Spleen (tissue), 11 donors: ENCODE results near the gene OBSCN. TPM values are rescaled to one million over a fixed set of nuclear protein-coding genes. Genes with fewer than 3 reads are reported as not detected.

ENCODE experiments used
- DNase-seq: peaks from one replicate; pipeline ENCODE4 v3.0.0-alpha.2; 2020
- H3K27ac ChIP-seq, 8 donors: fragments of 200-600 bp; sonication (generic) in 7 of 8; 1 replicate in 4 of 8; 2 replicates in 4 of 8; pipeline versions ENCODE4 v1.5.0 to v1.8.0; 2016 to 2021; ENCODE audit warnings: inconsistent platforms in 4 of 8, mild to moderate bottlenecking in 4 of 8, moderate library complexity in 1 of 8
- H3K27me3 ChIP-seq, 7 donors: fragments of 200-600 bp; sonication (generic) in 6 of 7; replicated peaks in 1 of 7; 1 replicate in 4 of 7; 2 replicates in 3 of 7; pipeline versions ENCODE4 v1.5.0 to v1.8.0; 2016 to 2021; ENCODE audit warnings: inconsistent platforms in 3 of 7, mild to moderate bottlenecking in 1 of 7
- H3K36me3 ChIP-seq, 6 donors: fragments of 200-600 bp; sonication (generic) in 5 of 6; 1 replicate in 4 of 6; 2 replicates in 2 of 6; pipeline versions ENCODE4 v1.5.0 to v1.8.0; 2016 to 2021; ENCODE audit warnings: inconsistent platforms in 2 of 6
- H3K4me1 ChIP-seq, 6 donors: fragments of 200-600 bp; sonication (generic) in 5 of 6; 1 replicate in 3 of 6; 2 replicates in 3 of 6; pipeline versions ENCODE4 v1.5.0 to v1.8.0; 2016 to 2021; ENCODE audit warnings: inconsistent platforms in 3 of 6
- H3K4me3 ChIP-seq, 8 donors: fragments of 200-600 bp; sonication (generic) in 7 of 8; 1 replicate in 4 of 8; 2 replicates in 4 of 8; pipeline versions ENCODE4 v1.5.0 to v1.8.0; 2016 to 2021; ENCODE audit warnings: inconsistent platforms in 4 of 8, mild to moderate bottlenecking in 4 of 8, moderate library complexity in 2 of 8
- H3K9me3 ChIP-seq, 8 donors: fragments of 200-600 bp; sonication (generic) in 7 of 8; 1 replicate in 4 of 8; 2 replicates in 4 of 8; pipeline versions ENCODE4 v1.5.0 to v1.8.0; 2016 to 2021; ENCODE audit warnings: inconsistent platforms in 4 of 8
- POLR2A ChIP-seq, 3 donors: fragments of 450-650 bp; IDR thresholded peaks; one replicate each; pipeline ENCODE4 v1.5.1; 2017; ENCODE audit warnings: antibody characterized with exemption in 3 of 3, mild to moderate bottlenecking in 1 of 3
- POLR2AphosphoS5 ChIP-seq, 3 donors: sonication (generic); formaldehyde crosslinking; IDR thresholded peaks; one replicate each; pipeline ENCODE4 v1.5.1; 2017; ENCODE audit warnings: antibody characterized with exemption in 3 of 3
- WGBS, 5 donors: extraction: QIAGEN DNeasy Blood & Tissue Kit in 3 of 5; methylation state at CpG; one replicate each; pipeline versions ENCODE4 v1.1.5 to v1.1.7; 2013 to 2018; 5-methylcytosine and 5-hydroxymethylcytosine counted together
- intact Hi-C: fragments of 100-400 bp; cut with DNase I; formaldehyde crosslinking; loops from one replicate; pipeline ENCODE4 v1.15.0; 2023; ENCODE audit warnings: low total_unique reads
- polyA plus RNA-seq, 3 donors: library from polyadenylated mRNA; stranded (reverse); fragments of 200-250 nt; gene quantifications; one replicate each; pipeline ENCODE4 v1.2.1, GENCODE V29; 2013
- total RNA-seq, 7 donors: library from RNA; depleted of rRNA in 3 of 7; stranded (reverse); fragments of >200 nt in 3 of 7; fragmentation: NEBNext Ultra II Directional in 4 of 7; extraction: Animal tissue kit (Norgen Biotek cat#: 25700) in 4 of 7; gene quantifications; one replicate each; pipeline versions ENCODE4 v1.1.0 to v1.2.1, GENCODE V29; 2016 to 2021
- TF ChIP-seq, protein P1 (sequence below), 11 experiments: fragments of 200-600 bp in 7 of 11; fragments of 450-650 bp in 4 of 11; sonication (generic) in 4 of 11; IDR thresholded peaks in 8 of 11; conservative IDR thresholded peaks in 3 of 11; 1 replicate in 7 of 11; 2 replicates in 4 of 11; pipeline versions ENCODE4 v1.4.0 to v1.8.0; 2016 to 2021; ENCODE audit warnings: antibody characterized with exemption in 11 of 11, inconsistent platforms in 4 of 11, mild to moderate bottlenecking in 1 of 11
- donor health status: healthy with polysubstance abuse.
- donor health status: DM: no; HTN: no; CAD: no; lungs with moderate emphysema.
- donor health status: DM: no; HTN: no; CAD: no.
- donor health status: Bipolar disorder and iron deficiency.
- donor health status: healthy.
- donor health status: DM: no; HTN: no; CAD: no.
- donor health status: DM: yes; HTN: yes; CAD: no.

The OBSCN gene
- total and polyA plus RNA-seq, 10 donors: 12.6 to 71.7 (median 41.9) TPM

DNA sequence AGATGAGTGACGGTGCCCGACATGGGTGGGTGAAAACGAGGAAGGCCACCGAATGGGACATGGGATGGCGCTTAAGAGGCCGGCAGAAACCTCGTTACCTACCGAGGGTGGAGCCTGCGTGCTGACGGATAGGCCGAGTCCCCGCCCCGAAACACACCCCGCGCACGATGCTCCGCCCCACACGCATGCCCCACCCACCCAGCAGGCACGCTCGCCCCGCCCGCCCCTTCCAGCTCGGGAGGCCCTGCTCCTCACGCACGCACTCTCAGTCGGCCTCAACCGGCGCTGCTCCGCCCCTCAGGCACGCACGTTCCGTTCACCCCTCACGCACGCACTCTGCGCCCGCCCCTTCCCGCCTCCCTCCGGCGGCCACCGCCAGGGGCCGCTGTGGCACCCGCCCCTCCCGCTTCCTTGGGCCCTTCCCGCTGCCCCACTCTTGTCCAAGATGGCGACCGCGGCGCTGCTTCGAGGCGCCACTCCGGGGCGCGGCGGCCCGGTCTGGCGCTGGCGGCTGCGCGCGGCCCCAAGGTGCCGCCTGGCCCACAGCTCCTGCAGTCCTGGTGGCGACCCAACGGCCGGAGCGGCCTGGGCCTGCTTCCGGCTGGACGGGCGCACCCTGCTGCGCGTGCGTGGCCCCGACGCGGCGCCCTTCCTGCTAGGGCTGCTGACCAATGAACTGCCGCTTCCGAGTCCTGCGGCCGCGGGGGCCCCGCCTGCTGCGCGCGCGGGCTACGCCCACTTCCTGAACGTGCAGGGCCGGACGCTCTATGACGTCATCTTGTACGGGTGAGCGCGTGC, 42.3 kb upstream of the OBSCN start, which contains the start of gene IBA57:
IBA57 (plus strand) TSS at position 433 of the 798 bp plus-strand sequence; CDS start at position 446, 13 bp downstream.
- Histone ChIP-seq H3K27me3 (peaks cover 0 to 17% (median 0%) of the 10 kb centered on the region in 7 donors), H3K9me3 (no peaks in the 10 kb centered on the region), H3K4me1 (peaks cover 19 to 74% (median 39%) of the 10 kb centered on the region in 6 donors), H3K4me3 (peak within 1 kb of the TSS; percentile 45 to 78 (median 60)), H3K36me3 (peaks cover 0 to 15% (median 0%) of the 10 kb centered on the region in 6 donors), H3K27ac (peak within 1 kb of the TSS; percentile 99 to 100 (median 100))
- whole genome bisulfite sequencing, 5 donors: 0 to 1% (median 1%) methylated on average over 62 to 93 of the region's 93 CpGs
- intact Hi-C loops: no loop called here
- TF ChIP-seq POLR2AphosphoS5 (IDR thresholded peaks at IDR 0.05) (peak; percentile 89 to 94 (median 89)), POLR2A (IDR thresholded peaks at IDR 0.05) (peak in 2 of 3 donors; percentile 65 to 78)
- TF ChIP-seq, protein P1, sequence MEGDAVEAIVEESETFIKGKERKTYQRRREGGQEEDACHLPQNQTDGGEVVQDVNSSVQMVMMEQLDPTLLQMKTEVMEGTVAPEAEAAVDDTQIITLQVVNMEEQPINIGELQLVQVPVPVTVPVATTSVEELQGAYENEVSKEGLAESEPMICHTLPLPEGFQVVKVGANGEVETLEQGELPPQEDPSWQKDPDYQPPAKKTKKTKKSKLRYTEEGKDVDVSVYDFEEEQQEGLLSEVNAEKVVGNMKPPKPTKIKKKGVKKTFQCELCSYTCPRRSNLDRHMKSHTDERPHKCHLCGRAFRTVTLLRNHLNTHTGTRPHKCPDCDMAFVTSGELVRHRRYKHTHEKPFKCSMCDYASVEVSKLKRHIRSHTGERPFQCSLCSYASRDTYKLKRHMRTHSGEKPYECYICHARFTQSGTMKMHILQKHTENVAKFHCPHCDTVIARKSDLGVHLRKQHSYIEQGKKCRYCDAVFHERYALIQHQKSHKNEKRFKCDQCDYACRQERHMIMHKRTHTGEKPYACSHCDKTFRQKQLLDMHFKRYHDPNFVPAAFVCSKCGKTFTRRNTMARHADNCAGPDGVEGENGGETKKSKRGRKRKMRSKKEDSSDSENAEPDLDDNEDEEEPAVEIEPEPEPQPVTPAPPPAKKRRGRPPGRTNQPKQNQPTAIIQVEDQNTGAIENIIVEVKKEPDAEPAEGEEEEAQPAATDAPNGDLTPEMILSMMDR (IDR thresholded peaks at IDR 0.05 in 8 of 11, conservative IDR thresholded peaks at IDR 0.05 in 3 of 11): peak; percentile 94 to 99 (median 96)
- DNase-seq: peak; percentile 100

DNA sequence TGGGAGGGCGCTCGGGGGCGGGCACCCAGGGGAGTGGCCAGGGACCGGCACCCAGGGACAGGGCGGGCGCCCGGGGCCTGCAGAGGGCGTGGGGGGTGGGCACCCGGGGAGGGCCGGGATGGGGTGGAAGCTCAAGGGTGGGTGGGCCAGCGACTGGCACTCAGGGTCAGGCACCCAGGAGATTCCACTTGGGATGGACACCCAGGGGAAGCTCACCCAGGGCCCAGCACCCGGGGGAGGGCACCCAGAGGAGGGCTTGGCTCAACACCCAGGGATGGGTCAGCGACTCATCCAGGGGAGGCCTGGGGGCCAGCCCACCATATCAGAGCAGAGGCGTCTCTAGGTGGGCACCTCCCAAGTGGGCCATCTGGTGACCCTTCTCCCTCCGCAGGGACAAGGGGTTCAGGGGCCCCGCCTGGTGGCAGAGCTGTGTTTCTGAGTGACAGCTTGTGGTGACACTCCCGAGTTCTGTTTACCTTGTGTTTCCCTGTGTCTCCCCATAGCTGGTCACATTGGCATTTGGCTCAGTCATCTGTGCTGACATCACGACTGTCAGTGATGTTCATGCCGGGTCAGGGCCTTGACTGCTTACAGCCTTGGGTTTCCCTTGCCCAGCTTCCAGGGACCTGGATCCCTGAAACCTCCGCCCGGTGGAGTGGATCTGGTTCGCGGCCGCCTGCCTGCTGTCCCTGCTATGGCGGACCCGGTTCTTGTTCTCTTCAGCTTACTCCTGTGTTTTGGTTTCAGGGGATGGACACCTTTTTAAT, 41.5 kb upstream of the OBSCN start:
- peaks cover 19 to 80% (median 39%) of the 10 kb centered on the region in 6 donors for H3K4me1 ChIP-seq
- 18 to 44% (median 26%) methylated on average over 9 to 26 of the region's 26 CpGs for WGBS, 5 donors
- intact Hi-C loops: no loop called here

DNA sequence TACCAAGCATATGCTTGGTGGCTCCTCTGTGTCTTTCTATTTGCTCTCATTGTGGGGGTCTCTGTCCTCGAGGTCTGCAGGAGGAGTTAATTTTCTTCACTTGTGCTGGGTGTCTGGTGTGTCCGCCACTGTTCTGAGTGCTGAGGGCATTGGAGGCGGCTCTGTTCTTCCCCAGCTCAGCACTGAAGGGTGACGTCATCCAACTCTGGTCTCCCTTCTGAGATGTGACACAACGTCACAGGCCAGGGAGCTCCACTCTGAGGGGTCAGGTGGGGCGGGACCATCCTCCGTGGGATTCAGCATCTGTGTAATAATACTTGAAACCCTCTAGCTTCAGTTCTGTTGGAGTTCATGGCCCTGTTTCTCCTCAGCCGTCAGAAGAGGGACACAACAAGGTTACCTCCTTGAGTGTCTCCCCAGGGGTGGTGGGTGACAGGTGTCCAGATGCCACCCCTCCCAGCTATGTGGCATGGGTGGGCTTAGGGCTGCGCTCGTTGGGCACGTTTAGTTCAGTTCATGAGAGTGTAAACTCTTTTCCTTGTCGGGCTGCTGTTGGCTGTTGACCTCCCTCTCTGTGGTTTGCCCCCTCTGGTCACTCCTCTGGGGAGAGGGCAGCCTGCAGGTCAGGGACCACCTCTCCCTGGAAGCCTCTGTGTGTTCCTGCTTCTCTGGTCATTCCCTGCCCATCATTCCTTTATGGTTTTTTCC, 39.1 kb upstream of the OBSCN start:
- 81 to 87% (median 83%) methylated on average over 10 to 12 of the region's 12 CpGs for WGBS, 5 donors

More for the DNA sequence above, 41.5 kb upstream of the OBSCN start:
- H3K36me3 ChIP-seq: peaks cover 0 to 20% (median 0%) of the 10 kb centered on the region in 6 donors
- H3K4me3 ChIP-seq: peak overlapping the region; percentile 45 to 78 (median 60)
- TF ChIP-seq POLR2AphosphoS5 (IDR thresholded peaks at IDR 0.05) (peak in 1 of 3 donors; percentile 40), POLR2A (IDR thresholded peaks at IDR 0.05) (no peak)
- TF ChIP-seq, protein P1 (IDR thresholded peaks at IDR 0.05 in 8 of 11, conservative IDR thresholded peaks at IDR 0.05 in 3 of 11): peak in 9 of 11 experiments; percentile 10 to 62 (median 21)
- DNase-seq: peak; percentile 91
- H3K27ac ChIP-seq: peak overlapping the region; percentile 99 to 100 (median 100)
- peaks cover 0 to 16% (median 0%) of the 10 kb centered on the region in 7 donors for H3K27me3 ChIP-seq
- H3K9me3 ChIP-seq: no peaks in the 10 kb centered on the region

More for the DNA sequence above, 39.1 kb upstream of the OBSCN start:
- peak; percentile 71 for DNase-seq
- Histone ChIP-seq H3K36me3 (peaks cover 0 to 20% (median 0%) of the 10 kb centered on the region in 6 donors), H3K27me3 (no peaks in the 10 kb centered on the region), H3K27ac (no peak overlapping the region), H3K4me3 (no peak overlapping the region), H3K9me3 (no peaks in the 10 kb centered on the region), H3K4me1 (peaks cover 11 to 68% (median 26%) of the 10 kb centered on the region in 6 donors)
- TF ChIP-seq POLR2A (IDR thresholded peaks at IDR 0.05) (no peak), POLR2AphosphoS5 (IDR thresholded peaks at IDR 0.05) (no peak)
- TF ChIP-seq, protein P1 (IDR thresholded peaks at IDR 0.05 in 8 of 11, conservative IDR thresholded peaks at IDR 0.05 in 3 of 11): no peak
- intact Hi-C loops: no loop called here
